Esophagus squamous epithelium (tissue), 5 donors: ENCODE measurements around the gene IZUMO3. TPM values are rescaled to one million over a fixed set of nuclear protein-coding genes. Genes with fewer than 3 reads are reported as not detected.

Experiments
- DNase-seq: peaks from one replicate; lab custom pipeline; 2025; lab: John Stamatoyannopoulos, UW
- H3K27ac ChIP-seq, 4 donors: fragments of 200-600 bp; sonication (generic); one replicate each; pipeline ENCODE4 v1.5.1; 2016 to 2019; ENCODE audit warnings: mild to moderate bottlenecking in 1 of 4
- H3K27me3 ChIP-seq, 4 donors: fragments of 200-600 bp; sonication (generic); 1 replicate in 3 of 4; 2 replicates in 1 of 4; pipeline versions ENCODE4 v1.5.1 to v1.6.0; 2017 to 2021; ENCODE audit warnings: antibody characterized with exemption in 1 of 4
- H3K36me3 ChIP-seq, 3 donors: fragments of 200-600 bp; sonication (generic); one replicate each; pipeline ENCODE4 v1.5.1; 2016 to 2019
- H3K4me1 ChIP-seq, 3 donors: fragments of 200-600 bp; sonication (generic); one replicate each; pipeline ENCODE4 v1.5.1; 2017 to 2019
- H3K4me3 ChIP-seq, 4 donors: fragments of 200-600 bp; sonication (generic); 1 replicate in 3 of 4; 2 replicates in 1 of 4; pipeline ENCODE4 v1.5.1; 2016 to 2019; ENCODE audit warnings: mild to moderate bottlenecking in 2 of 4, moderate library complexity in 1 of 4
- H3K9me3 ChIP-seq, 3 donors: fragments of 200-600 bp; sonication (generic); one replicate each; pipeline ENCODE4 v1.5.1; 2016 to 2019
- POLR2A ChIP-seq, 4 donors: fragments of 450-650 bp; IDR thresholded peaks; one replicate each; pipeline ENCODE4 v1.6.1; 2017; ENCODE audit warnings: antibody characterized with exemption in 4 of 4, mild to moderate bottlenecking in 4 of 4, moderate library complexity in 3 of 4
- WGBS, 2 donors: methylation state at CpG; one replicate each; pipeline ENCODE4 v1.1.5; 2018; 5-methylcytosine and 5-hydroxymethylcytosine counted together
- intact Hi-C: fragments of 100-400 bp; cut with DNase I; formaldehyde crosslinking; loops from one replicate; pipeline ENCODE4 v1.15.0; 2022
- total RNA-seq, 4 donors: library from RNA; depleted of rRNA; stranded (reverse); fragments of >200 nt; gene quantifications; one replicate each; pipeline ENCODE4 v1.1.0, GENCODE V29; 2016
- TF ChIP-seq, protein P1 (sequence below), 6 experiments: fragments of 450-650 bp in 4 of 6; fragments of 200-600 bp in 2 of 6; sonication (generic) in 2 of 6; IDR thresholded peaks; one replicate each; pipeline ENCODE4 v1.5.1; 2016 to 2019; ENCODE audit warnings: antibody characterized with exemption in 6 of 6, mild to moderate bottlenecking in 4 of 6, moderate library complexity in 4 of 6
- donor health status: DM: yes; HTN: yes; CAD: no.

The IZUMO3 gene
- total RNA-seq, 4 donors from 2014 or later, result not detected

- no peaks in the 10 kb centered on the region for H3K27me3 ChIP-seq
- WGBS, 2 donors, result 54 to 62% methylated on average over 9 of the region's 9 CpGs
- no peaks in the 10 kb centered on the region for H3K9me3 ChIP-seq
- TF ChIP-seq POLR2A (IDR thresholded peaks at IDR 0.05), result no peak
- TF ChIP-seq, protein P1, sequence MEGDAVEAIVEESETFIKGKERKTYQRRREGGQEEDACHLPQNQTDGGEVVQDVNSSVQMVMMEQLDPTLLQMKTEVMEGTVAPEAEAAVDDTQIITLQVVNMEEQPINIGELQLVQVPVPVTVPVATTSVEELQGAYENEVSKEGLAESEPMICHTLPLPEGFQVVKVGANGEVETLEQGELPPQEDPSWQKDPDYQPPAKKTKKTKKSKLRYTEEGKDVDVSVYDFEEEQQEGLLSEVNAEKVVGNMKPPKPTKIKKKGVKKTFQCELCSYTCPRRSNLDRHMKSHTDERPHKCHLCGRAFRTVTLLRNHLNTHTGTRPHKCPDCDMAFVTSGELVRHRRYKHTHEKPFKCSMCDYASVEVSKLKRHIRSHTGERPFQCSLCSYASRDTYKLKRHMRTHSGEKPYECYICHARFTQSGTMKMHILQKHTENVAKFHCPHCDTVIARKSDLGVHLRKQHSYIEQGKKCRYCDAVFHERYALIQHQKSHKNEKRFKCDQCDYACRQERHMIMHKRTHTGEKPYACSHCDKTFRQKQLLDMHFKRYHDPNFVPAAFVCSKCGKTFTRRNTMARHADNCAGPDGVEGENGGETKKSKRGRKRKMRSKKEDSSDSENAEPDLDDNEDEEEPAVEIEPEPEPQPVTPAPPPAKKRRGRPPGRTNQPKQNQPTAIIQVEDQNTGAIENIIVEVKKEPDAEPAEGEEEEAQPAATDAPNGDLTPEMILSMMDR (IDR thresholded peaks at IDR 0.05), result no peak
- no peak overlapping the region for H3K4me3 ChIP-seq
- no peaks in the 10 kb centered on the region for H3K36me3 ChIP-seq
- intact Hi-C loops, result no loop called here
- no peak for DNase-seq
- H3K4me1 ChIP-seq, result no peaks in the 10 kb centered on the region
- no peak overlapping the region for H3K27ac ChIP-seq
Observed at GRCh38 chr9:24552526-24553182, 7.0 kb upstream of the IZUMO3 start.

DNA sequence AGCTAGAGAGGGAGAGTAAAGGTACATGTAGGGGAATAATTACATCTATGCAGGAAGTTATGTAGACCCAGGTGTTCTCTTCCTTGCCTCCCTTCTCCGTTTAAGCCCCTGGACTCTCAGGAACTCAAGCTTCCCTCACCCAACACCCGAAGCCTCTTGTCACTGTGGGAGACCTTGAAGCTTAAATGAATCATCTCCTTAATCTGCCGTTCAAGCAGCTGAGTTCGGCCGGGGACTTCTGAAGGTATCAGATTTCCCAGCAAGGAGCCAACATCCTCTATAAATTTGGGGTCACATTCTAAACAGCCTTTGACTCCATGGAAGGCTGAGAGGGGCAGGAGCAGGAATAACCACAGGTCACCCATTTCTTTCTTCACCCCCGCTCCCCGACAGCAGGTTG lies 412 bp downstream of the IZUMO3 start:
- intact Hi-C loops, result no loop called here
- no peak for DNase-seq
- Histone ChIP-seq H3K4me1 (no peaks in the 10 kb centered on the region), H3K27me3 (no peaks in the 10 kb centered on the region), H3K36me3 (no peaks in the 10 kb centered on the region), H3K4me3 (no peak overlapping the region), H3K9me3 (no peaks in the 10 kb centered on the region), H3K27ac (no peak overlapping the region)
- TF ChIP-seq POLR2A (IDR thresholded peaks at IDR 0.05), result no peak
- TF ChIP-seq, protein P1 (IDR thresholded peaks at IDR 0.05), result no peak
- 54 to 60% methylated on average over 7 of the region's 7 CpGs for WGBS, 2 donors

DNA sequence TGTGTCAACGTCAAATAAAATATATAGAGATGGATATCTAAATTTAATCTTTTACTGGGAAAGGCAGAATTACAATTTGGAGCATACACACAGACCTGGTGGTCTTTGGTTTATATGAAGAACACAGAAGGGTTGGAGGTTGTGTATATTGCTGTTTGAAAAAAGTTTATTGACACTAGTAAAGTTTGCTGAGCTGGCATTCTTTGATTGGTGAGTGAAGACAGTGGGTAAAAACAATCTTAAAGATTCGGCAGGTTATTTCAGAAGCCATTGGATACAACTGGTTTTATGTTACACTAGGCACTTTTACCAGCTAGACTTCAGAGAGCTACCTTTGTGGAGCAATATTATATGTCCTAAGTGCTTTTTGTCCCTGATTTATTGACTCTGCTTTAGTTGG lies 27.2 kb downstream of the IZUMO3 start:
- Histone ChIP-seq H3K27ac (no peak overlapping the region), H3K36me3 (no peaks in the 10 kb centered on the region), H3K9me3 (no peaks in the 10 kb centered on the region), H3K27me3 (no peaks in the 10 kb centered on the region), H3K4me1 (no peaks in the 10 kb centered on the region), H3K4me3 (no peak overlapping the region)
- intact Hi-C loops, result no loop called here
- 52 to 64% methylated on average over 2 of the region's 2 CpGs for WGBS, 2 donors
- TF ChIP-seq POLR2A (IDR thresholded peaks at IDR 0.05), result no peak
- TF ChIP-seq, protein P1 (IDR thresholded peaks at IDR 0.05), result no peak
- no peak for DNase-seq

GRCh38 chr9:24516463-24516862 lies 29.2 kb downstream of the IZUMO3 start:
- intact Hi-C loops, result no loop called here

GRCh38 chr9:24509850-24510249 lies 35.8 kb downstream of the IZUMO3 start:
- no peaks in the 10 kb centered on the region for H3K36me3 ChIP-seq
- no peak overlapping the region for H3K27ac ChIP-seq
- no peak overlapping the region for H3K4me3 ChIP-seq
- TF ChIP-seq POLR2A (IDR thresholded peaks at IDR 0.05), result no peak
- TF ChIP-seq, protein P1 (IDR thresholded peaks at IDR 0.05), result no peak
- no peaks in the 10 kb centered on the region for H3K4me1 ChIP-seq
- no peaks in the 10 kb centered on the region for H3K27me3 ChIP-seq
- DNase-seq, result no peak
- intact Hi-C loops, result no loop called here
- WGBS, 2 donors, result 67 to 80% methylated on average over 2 of the region's 3 CpGs
- peaks cover 0 to 7% (median 0%) of the 10 kb centered on the region in 3 donors for H3K9me3 ChIP-seq

More at GRCh38 chr9:24516463-24516862, 29.2 kb downstream of the IZUMO3 start:
- Histone ChIP-seq H3K27ac (no peak overlapping the region), H3K4me3 (no peak overlapping the region), H3K36me3 (no peaks in the 10 kb centered on the region), H3K9me3 (no peaks in the 10 kb centered on the region), H3K4me1 (no peaks in the 10 kb centered on the region), H3K27me3 (no peaks in the 10 kb centered on the region)
- WGBS, 2 donors, result 67 to 79% methylated on average over 3 of the region's 3 CpGs
- DNase-seq, result no peak
- TF ChIP-seq, protein P1 (IDR thresholded peaks at IDR 0.05), result no peak
- no peak for TF ChIP-seq POLR2A (IDR thresholded peaks at IDR 0.05)
